MV-4-11 (cell line): Measurements from ENCODE around the gene ADARB2.
A peak's percentile ranks its signal among the peaks of the same experiment; 100 is the strongest.
"Not testable (repeated sequence)": the region's sequence is repeated elsewhere in the genome, so short reads cannot be mapped to it uniquely, and the experiment has no call there.

Experiments used
- DNase-seq: peaks from one replicate; lab custom pipeline; 2025; lab: John Stamatoyannopoulos, UW

The ADARB2 gene

GRCh38 chr10:1737222-1738061 lies at the start of gene ADARB2:
Gene ADARB2 (minus strand): TSS chr10:1737525.
- DNase-seq, result no peak

- DNase-seq, result no peak
Measured at GRCh38 chr10:1785835-1786234, 48.5 kb upstream of the ADARB2 start.

GRCh38 chr10:1782841-1783240 lies 45.5 kb upstream of the ADARB2 start:
- DNase-seq, result no peak

GRCh38 chr10:1779796-1780195 lies 42.5 kb upstream of the ADARB2 start:
- DNase-seq, result no peak

- no peak for DNase-seq
Measured at GRCh38 chr10:1778375-1778969, 41.1 kb upstream of the ADARB2 start.

GRCh38 chr10:1776127-1776662 lies 38.9 kb upstream of the ADARB2 start:
- no peak for DNase-seq

- DNase-seq, result no peak
Measured at GRCh38 chr10:1774796-1775195, 37.5 kb upstream of the ADARB2 start.

- not testable (repeated sequence) for DNase-seq
Measured at GRCh38 chr10:1773204-1773603, 35.9 kb upstream of the ADARB2 start.

- DNase-seq, result no peak
Measured at GRCh38 chr10:1766049-1766448, 28.7 kb upstream of the ADARB2 start.

- no peak for DNase-seq
Measured at GRCh38 chr10:1762076-1762475, 24.8 kb upstream of the ADARB2 start.

- DNase-seq, result no peak
Measured at GRCh38 chr10:1754506-1755153, 17.3 kb upstream of the ADARB2 start.

GRCh38 chr10:1752153-1752552 lies 14.8 kb upstream of the ADARB2 start:
- DNase-seq, result no peak

- DNase-seq, result no peak
Measured at GRCh38 chr10:1747590-1748157, 10.3 kb upstream of the ADARB2 start.

- DNase-seq, result no peak
Measured at GRCh38 chr10:1746796-1747195, 9.5 kb upstream of the ADARB2 start.

- DNase-seq, result no peak
Measured at GRCh38 chr10:1745780-1746456, 8.6 kb upstream of the ADARB2 start.

- DNase-seq, result no peak
Measured at GRCh38 chr10:1744524-1744923, 7.2 kb upstream of the ADARB2 start.

GRCh38 chr10:1743141-1743540 lies 5.8 kb upstream of the ADARB2 start:
- DNase-seq, result no peak

- DNase-seq, result no peak
Measured at GRCh38 chr10:1741450-1741849, 4.1 kb upstream of the ADARB2 start.

GRCh38 chr10:1739751-1740150 lies 2.4 kb upstream of the ADARB2 start:
- no peak for DNase-seq

GRCh38 chr10:1738950-1739349 lies 1.6 kb upstream of the ADARB2 start:
- peak; percentile 62 for DNase-seq

- no peak for DNase-seq
Measured at GRCh38 chr10:1736972-1737221, 428 bp downstream of the ADARB2 start.
